Osteoblast (primary cell): ENCODE data around the gene HDAC11. TPM values are rescaled to one million over a fixed set of nuclear protein-coding genes. Genes with fewer than 3 reads are reported as not detected.
A peak's percentile ranks its signal among the peaks of the same experiment; 100 is the strongest.

Experiments used
- DNase-seq: peaks from one replicate; pipeline ENCODE4 v3.0.0; 2011; ENCODE audit warnings: low spot score, mixed read lengths; ENCODE audit not compliant: insufficient read length; ENCODE audit errors: missing footprints
- H2AFZ ChIP-seq: 2 replicates; pipeline ENCODE4 v1.6.0; 2011; ENCODE audit warnings: mild to moderate bottlenecking, low read length
- H3K27ac ChIP-seq: 2 replicates; pipeline ENCODE4 v1.5.1; 2011; ENCODE audit warnings: mild to moderate bottlenecking, low read depth, low read length, moderate library complexity
- H3K27me3 ChIP-seq: 2 replicates; pipeline ENCODE4 v1.6.0; 2012; ENCODE audit warnings: mild to moderate bottlenecking, control low read depth, inconsistent platforms, low read length, moderate library complexity; ENCODE audit not compliant: insufficient read depth
- H3K36me3 ChIP-seq: 2 replicates; pipeline ENCODE4 v1.5.1; 2011; ENCODE audit warnings: mild to moderate bottlenecking, low read length, control low read depth, moderate library complexity; ENCODE audit not compliant: insufficient read depth
- H3K4me1 ChIP-seq: 2 replicates; pipeline ENCODE4 v1.5.1; 2011; ENCODE audit warnings: mild to moderate bottlenecking, low read length, control low read depth, moderate library complexity; ENCODE audit not compliant: insufficient read depth
- H3K4me2 ChIP-seq: 2 replicates; pipeline ENCODE4 v1.6.0; 2011; ENCODE audit warnings: mild to moderate bottlenecking, low read length; ENCODE audit not compliant: insufficient read depth
- H3K4me3 ChIP-seq: fragments of 200-600 bp; sonication (generic); 3 replicates; pipeline ENCODE4 v1.5.1; 2012; ENCODE audit warnings: mild to moderate bottlenecking, low read length, inconsistent platforms; ENCODE audit not compliant: insufficient read depth
- H3K79me2 ChIP-seq: 2 replicates; pipeline ENCODE4 v1.6.0; 2012; ENCODE audit warnings: mild to moderate bottlenecking, low read length, control low read depth, inconsistent platforms; ENCODE audit not compliant: insufficient read depth
- H3K9me3 ChIP-seq: 2 replicates; pipeline ENCODE4 v1.5.1; 2011; ENCODE audit warnings: low read depth, low read length, control low read depth
- H4K20me1 ChIP-seq: 2 replicates; pipeline ENCODE4 v1.6.0; 2012; ENCODE audit warnings: mild to moderate bottlenecking, low read length, control low read depth; ENCODE audit not compliant: insufficient read depth
- CTCF ChIP-seq: IDR thresholded peaks from 2 replicates; pipeline ENCODE4 v1.5.1; 2011; ENCODE audit warnings: mild to moderate bottlenecking, low read depth, low read length, moderate library complexity; ENCODE audit errors: extremely low read depth
- total RNA-seq: library from RNA; depleted of rRNA; stranded (reverse); fragments of >200 nt; gene quantifications from 2 replicates; pipeline ENCODE4 v1.2.3, GENCODE V29; 2012

The HDAC11 gene
- total RNA-seq, 1 donor = 11.2 TPM

GRCh38 chr3:13536832-13537231 lies 56.7 kb downstream of the HDAC11 start:
- Histone ChIP-seq H3K27ac (peak overlapping the region; percentile 92), H3K27me3 (peaks cover 2% of the 10 kb centered on the region), H3K4me1 (peaks cover 44% of the 10 kb centered on the region), H4K20me1 (no peaks in the 10 kb centered on the region), H3K9me3 (peaks cover 2% of the 10 kb centered on the region), H3K79me2 (no peaks in the 10 kb centered on the region), H3K4me3 (no peak overlapping the region), H3K4me2 (no peak overlapping the region), H3K36me3 (no peaks in the 10 kb centered on the region), H2AFZ (peak overlapping the region; percentile 43)
- DNase-seq = peak; percentile 11
- no peak for TF ChIP-seq CTCF

GRCh38 chr3:13537244-13537908 lies 57.3 kb downstream of the HDAC11 start:
- H3K4me1 ChIP-seq = peaks cover 44% of the 10 kb centered on the region
- no peak for TF ChIP-seq CTCF
- H3K9me3 ChIP-seq = peaks cover 4% of the 10 kb centered on the region
- H3K27ac ChIP-seq = peak overlapping the region; percentile 92
- H3K27me3 ChIP-seq = peaks cover 2% of the 10 kb centered on the region
- H3K4me3 ChIP-seq = no peak overlapping the region
- no peaks in the 10 kb centered on the region for H3K79me2 ChIP-seq
- no peaks in the 10 kb centered on the region for H3K36me3 ChIP-seq
- H2AFZ ChIP-seq = peak overlapping the region; percentile 43
- H4K20me1 ChIP-seq = no peaks in the 10 kb centered on the region
- no peak for DNase-seq
- H3K4me2 ChIP-seq = no peak overlapping the region

GRCh38 chr3:13537909-13538296 lies 57.8 kb downstream of the HDAC11 start:
- H3K27me3 ChIP-seq = peaks cover 2% of the 10 kb centered on the region
- no peak overlapping the region for H3K4me3 ChIP-seq
- peaks cover 45% of the 10 kb centered on the region for H3K4me1 ChIP-seq
- no peaks in the 10 kb centered on the region for H3K79me2 ChIP-seq
- no peaks in the 10 kb centered on the region for H3K36me3 ChIP-seq
- no peak overlapping the region for H3K4me2 ChIP-seq
- peak overlapping the region; percentile 92 for H3K27ac ChIP-seq
- no peak overlapping the region for H2AFZ ChIP-seq
- peaks cover 5% of the 10 kb centered on the region for H3K9me3 ChIP-seq
- no peaks in the 10 kb centered on the region for H4K20me1 ChIP-seq
- peak; percentile 96 for DNase-seq
- TF ChIP-seq CTCF = no peak

- H2AFZ ChIP-seq = peak overlapping the region; percentile 40
- H3K4me3 ChIP-seq = no peak overlapping the region
- DNase-seq = no peak
- H3K27me3 ChIP-seq = peaks cover under 1% of the 10 kb centered on the region
- H3K36me3 ChIP-seq = no peaks in the 10 kb centered on the region
- no peak for TF ChIP-seq CTCF
- peaks cover 53% of the 10 kb centered on the region for H3K4me1 ChIP-seq
- no peaks in the 10 kb centered on the region for H4K20me1 ChIP-seq
- no peaks in the 10 kb centered on the region for H3K79me2 ChIP-seq
- H3K9me3 ChIP-seq = peaks cover 5% of the 10 kb centered on the region
- H3K4me2 ChIP-seq = no peak overlapping the region
- H3K27ac ChIP-seq = peak overlapping the region; percentile 92
Measured at GRCh38 chr3:13538520-13539291, 58.6 kb downstream of the HDAC11 start.
